ENCODE measurements around the gene P2RY2. TPM values are rescaled to one million over a fixed set of nuclear protein-coding genes. Genes with fewer than 3 reads are reported as not detected.
"Not testable (repeated sequence)": the region's sequence is repeated elsewhere in the genome, so short reads cannot be mapped to it uniquely, and the experiment has no call there.

P2RY2 gene
- polyA plus RNA-seq, 3 donors from 2014 or later, result 0.30 TPM; not detected in 2

GRCh38 chr11:73270855-73271477 is 52.9 kb downstream of the P2RY2 start:
- H3K36me3 Mint-ChIP-seq, result no peaks in the 10 kb centered on the region
- no peaks in the 10 kb centered on the region for H3K4me1 Mint-ChIP-seq
- no peak for DNase-seq
- no peak overlapping the region for H3K27ac Mint-ChIP-seq
- H3K27me3 Mint-ChIP-seq (ENCODE audit: low read depth in 3 of 3), result peaks cover 1 to 5% (median 2%) of the 10 kb centered on the region in 3 donors
- H3K9me3 Mint-ChIP-seq, result no peaks in the 10 kb centered on the region
- H3K4me3 Mint-ChIP-seq, result no peak overlapping the region

GRCh38 chr11:73271478-73271865 is 53.4 kb downstream of the P2RY2 start:
- DNase-seq; H3K9me3 Mint-ChIP-seq; H3K27ac Mint-ChIP-seq; H3K36me3 Mint-ChIP-seq; H3K27me3 Mint-ChIP-seq (ENCODE audit: low read depth in 3 of 3); H3K4me1 Mint-ChIP-seq; H3K4me3 Mint-ChIP-seq: not testable (repeated sequence)

- H3K4me3 Mint-ChIP-seq, result peak within 1 kb of the TSS in 1 of 5 donors; percentile 13
Observed at GRCh38 chr11:73271936-73272679, 54.0 kb downstream of the P2RY2 start, which contains the start of gene P2RY6. Gene P2RY6 (plus strand): TSS chr11:73272338. CDS start chr11:73296519, 24,181 bp downstream.

GRCh38 chr11:73272680-73273038 is 54.6 kb downstream of the P2RY2 start:
- H3K27ac Mint-ChIP-seq, result no peak overlapping the region
- H3K4me3 Mint-ChIP-seq, result peak overlapping the region in 1 of 5 donors; percentile 13
- no peak for DNase-seq
- H3K36me3 Mint-ChIP-seq, result no peaks in the 10 kb centered on the region
- H3K27me3 Mint-ChIP-seq (ENCODE audit: low read depth in 3 of 3), result peaks cover 2 to 4% (median 3%) of the 10 kb centered on the region in 3 donors
- H3K4me1 Mint-ChIP-seq, result no peaks in the 10 kb centered on the region
- no peaks in the 10 kb centered on the region for H3K9me3 Mint-ChIP-seq

More at GRCh38 chr11:73271936-73272679, 54.0 kb downstream of the P2RY2 start, which contains the start of gene P2RY6:
- Mint-ChIP-seq H3K36me3 (no peaks in the 10 kb centered on the region), H3K9me3 (no peaks in the 10 kb centered on the region), H3K27me3 (ENCODE audit: low read depth in 3 of 3) (peaks cover 2 to 5% (median 4%) of the 10 kb centered on the region in 3 donors), H3K4me1 (no peaks in the 10 kb centered on the region), H3K27ac (no peak within 1 kb of the TSS)
- no peak for DNase-seq

GRCh38 chr11:73273222-73273895 is 55.3 kb downstream of the P2RY2 start:
- Mint-ChIP-seq H3K36me3 (no peaks in the 10 kb centered on the region), H3K27me3 (ENCODE audit: low read depth in 3 of 3) (peaks cover 2 to 4% (median 3%) of the 10 kb centered on the region in 3 donors), H3K4me3 (no peak overlapping the region), H3K9me3 (no peaks in the 10 kb centered on the region), H3K27ac (no peak overlapping the region), H3K4me1 (no peaks in the 10 kb centered on the region)
- DNase-seq, result no peak

- not testable (repeated sequence) for H3K36me3 Mint-ChIP-seq; H3K27me3 Mint-ChIP-seq (ENCODE audit: low read depth in 3 of 3); H3K27ac Mint-ChIP-seq; H3K9me3 Mint-ChIP-seq; H3K4me3 Mint-ChIP-seq; DNase-seq; H3K4me1 Mint-ChIP-seq
Observed at GRCh38 chr11:73274191-73274590, 56.1 kb downstream of the P2RY2 start.

GRCh38 chr11:73274722-73275380 is 56.8 kb downstream of the P2RY2 start:
- DNase-seq, result no peak
- Mint-ChIP-seq H3K9me3 (no peaks in the 10 kb centered on the region), H3K27ac (no peak overlapping the region), H3K36me3 (no peaks in the 10 kb centered on the region), H3K27me3 (ENCODE audit: low read depth in 3 of 3) (peaks cover 2 to 4% (median 4%) of the 10 kb centered on the region in 3 donors), H3K4me1 (no peaks in the 10 kb centered on the region), H3K4me3 (no peak overlapping the region)

- no peak overlapping the region for H3K4me3 Mint-ChIP-seq
- H3K27ac Mint-ChIP-seq, result no peak overlapping the region
- H3K27me3 Mint-ChIP-seq (ENCODE audit: low read depth in 3 of 3), result peaks cover 0 to 4% (median 4%) of the 10 kb centered on the region in 3 donors
- H3K4me1 Mint-ChIP-seq, result no peaks in the 10 kb centered on the region
- no peaks in the 10 kb centered on the region for H3K9me3 Mint-ChIP-seq
- DNase-seq, result no peak
- H3K36me3 Mint-ChIP-seq, result no peaks in the 10 kb centered on the region
Observed at GRCh38 chr11:73275381-73275750, 57.3 kb downstream of the P2RY2 start.

- H3K36me3 Mint-ChIP-seq, result no peaks in the 10 kb centered on the region
- H3K27me3 Mint-ChIP-seq (ENCODE audit: low read depth in 3 of 3), result peaks cover 2 to 4% (median 3%) of the 10 kb centered on the region in 3 donors
- no peaks in the 10 kb centered on the region for H3K9me3 Mint-ChIP-seq
- no peak for DNase-seq
- H3K4me1 Mint-ChIP-seq, result no peaks in the 10 kb centered on the region
- H3K27ac Mint-ChIP-seq, result no peak overlapping the region
- H3K4me3 Mint-ChIP-seq, result no peak overlapping the region
Observed at GRCh38 chr11:73277467-73277866, 59.4 kb downstream of the P2RY2 start.

- H3K4me3 Mint-ChIP-seq, result no peak overlapping the region
- no peaks in the 10 kb centered on the region for H3K9me3 Mint-ChIP-seq
- H3K27ac Mint-ChIP-seq, result no peak overlapping the region
Observed at GRCh38 chr11:73280626-73281025, 62.5 kb downstream of the P2RY2 start.

GRCh38 chr11:73281201-73281741 is 63.2 kb downstream of the P2RY2 start:
- Mint-ChIP-seq H3K27me3 (ENCODE audit: low read depth in 3 of 3) (peaks cover 2 to 4% (median 3%) of the 10 kb centered on the region in 3 donors), H3K27ac (no peak overlapping the region), H3K36me3 (no peaks in the 10 kb centered on the region), H3K4me1 (no peaks in the 10 kb centered on the region), H3K9me3 (no peaks in the 10 kb centered on the region), H3K4me3 (no peak overlapping the region)
- DNase-seq, result no peak

More at GRCh38 chr11:73280626-73281025, 62.5 kb downstream of the P2RY2 start:
- H3K27me3 Mint-ChIP-seq (ENCODE audit: low read depth in 3 of 3), result peaks cover 3 to 4% (median 4%) of the 10 kb centered on the region in 3 donors
- no peaks in the 10 kb centered on the region for H3K36me3 Mint-ChIP-seq
- DNase-seq, result no peak
- H3K4me1 Mint-ChIP-seq, result no peaks in the 10 kb centered on the region

- DNase-seq, result no peak
- peaks cover 0 to 4% (median 3%) of the 10 kb centered on the region in 3 donors for H3K27me3 Mint-ChIP-seq (ENCODE audit: low read depth in 3 of 3)
- H3K9me3 Mint-ChIP-seq, result no peaks in the 10 kb centered on the region
- H3K4me1 Mint-ChIP-seq, result no peaks in the 10 kb centered on the region
- no peak overlapping the region for H3K27ac Mint-ChIP-seq
- H3K36me3 Mint-ChIP-seq, result no peaks in the 10 kb centered on the region
- H3K4me3 Mint-ChIP-seq, result no peak overlapping the region
Observed at GRCh38 chr11:73281796-73282660, 63.9 kb downstream of the P2RY2 start.

Data from immature natural killer cell (primary cell).